ENCODE measurements around the gene CEMP1.

DNA sequence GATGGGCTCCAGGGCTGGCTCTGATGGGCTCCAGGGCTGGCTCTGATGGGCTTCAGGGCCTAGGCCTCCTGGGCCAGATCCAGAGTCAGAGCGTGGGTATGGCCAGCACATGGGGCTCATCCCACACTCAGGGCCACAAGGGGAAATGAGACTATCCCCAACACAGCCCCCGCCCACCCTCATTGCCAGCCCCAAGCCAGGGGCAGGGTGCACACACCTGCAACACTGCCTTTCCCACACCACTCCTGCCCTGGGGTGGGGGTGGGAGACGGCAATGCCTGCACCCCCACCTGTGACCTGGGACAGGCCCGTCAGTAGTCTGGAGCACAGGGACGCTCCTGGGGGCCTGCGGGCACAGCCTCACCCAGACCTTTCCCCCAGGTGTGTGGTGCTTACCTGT lies 31.8 kb downstream of the CEMP1 start:
- TF ChIP-seq, protein P1, sequence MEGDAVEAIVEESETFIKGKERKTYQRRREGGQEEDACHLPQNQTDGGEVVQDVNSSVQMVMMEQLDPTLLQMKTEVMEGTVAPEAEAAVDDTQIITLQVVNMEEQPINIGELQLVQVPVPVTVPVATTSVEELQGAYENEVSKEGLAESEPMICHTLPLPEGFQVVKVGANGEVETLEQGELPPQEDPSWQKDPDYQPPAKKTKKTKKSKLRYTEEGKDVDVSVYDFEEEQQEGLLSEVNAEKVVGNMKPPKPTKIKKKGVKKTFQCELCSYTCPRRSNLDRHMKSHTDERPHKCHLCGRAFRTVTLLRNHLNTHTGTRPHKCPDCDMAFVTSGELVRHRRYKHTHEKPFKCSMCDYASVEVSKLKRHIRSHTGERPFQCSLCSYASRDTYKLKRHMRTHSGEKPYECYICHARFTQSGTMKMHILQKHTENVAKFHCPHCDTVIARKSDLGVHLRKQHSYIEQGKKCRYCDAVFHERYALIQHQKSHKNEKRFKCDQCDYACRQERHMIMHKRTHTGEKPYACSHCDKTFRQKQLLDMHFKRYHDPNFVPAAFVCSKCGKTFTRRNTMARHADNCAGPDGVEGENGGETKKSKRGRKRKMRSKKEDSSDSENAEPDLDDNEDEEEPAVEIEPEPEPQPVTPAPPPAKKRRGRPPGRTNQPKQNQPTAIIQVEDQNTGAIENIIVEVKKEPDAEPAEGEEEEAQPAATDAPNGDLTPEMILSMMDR (IDR thresholded peaks at IDR 0.05), result no peak
- TF ChIP-seq POLR2A (IDR thresholded peaks at IDR 0.05), result no peak
- TF ChIP-seq EP300 (IDR thresholded peaks at IDR 0.05), result no peak

All from tibial nerve (tissue), 4 donors.